ENCODE measurements around the gene SMR3B.

DNA sequence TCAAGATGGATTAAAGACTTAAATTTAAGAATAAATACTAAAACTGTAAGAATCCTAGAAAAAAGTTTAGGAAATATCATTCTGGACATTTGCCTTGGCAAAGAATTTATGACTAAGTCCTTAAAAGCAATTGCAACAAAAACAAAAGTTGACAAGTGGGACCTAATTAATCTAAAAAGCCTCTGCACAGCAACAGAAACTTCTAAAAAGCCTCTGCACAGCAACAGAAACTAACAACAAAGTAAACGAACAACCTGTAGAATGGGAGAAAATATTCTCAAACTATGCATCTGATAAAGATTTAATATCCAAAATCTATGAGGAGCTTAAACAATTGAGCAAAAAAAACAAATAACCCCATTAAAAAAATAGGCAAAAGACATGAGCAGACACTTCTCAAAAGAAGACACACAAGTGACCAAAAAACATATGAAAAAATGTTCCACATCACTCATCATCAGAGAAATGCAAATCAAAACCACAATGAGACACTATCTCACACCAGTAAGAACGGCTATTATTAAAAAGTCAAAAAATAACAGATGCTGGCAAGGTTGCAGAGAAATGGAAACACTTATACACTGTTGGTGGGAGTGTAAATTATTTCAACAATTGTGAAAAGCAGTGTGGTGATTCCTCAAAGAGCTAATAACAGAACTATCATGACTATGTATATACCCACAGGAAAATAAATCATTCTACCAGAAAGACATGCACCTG is 9.3 kb downstream of the SMR3B start:
- TF ChIP-seq, protein P1, sequence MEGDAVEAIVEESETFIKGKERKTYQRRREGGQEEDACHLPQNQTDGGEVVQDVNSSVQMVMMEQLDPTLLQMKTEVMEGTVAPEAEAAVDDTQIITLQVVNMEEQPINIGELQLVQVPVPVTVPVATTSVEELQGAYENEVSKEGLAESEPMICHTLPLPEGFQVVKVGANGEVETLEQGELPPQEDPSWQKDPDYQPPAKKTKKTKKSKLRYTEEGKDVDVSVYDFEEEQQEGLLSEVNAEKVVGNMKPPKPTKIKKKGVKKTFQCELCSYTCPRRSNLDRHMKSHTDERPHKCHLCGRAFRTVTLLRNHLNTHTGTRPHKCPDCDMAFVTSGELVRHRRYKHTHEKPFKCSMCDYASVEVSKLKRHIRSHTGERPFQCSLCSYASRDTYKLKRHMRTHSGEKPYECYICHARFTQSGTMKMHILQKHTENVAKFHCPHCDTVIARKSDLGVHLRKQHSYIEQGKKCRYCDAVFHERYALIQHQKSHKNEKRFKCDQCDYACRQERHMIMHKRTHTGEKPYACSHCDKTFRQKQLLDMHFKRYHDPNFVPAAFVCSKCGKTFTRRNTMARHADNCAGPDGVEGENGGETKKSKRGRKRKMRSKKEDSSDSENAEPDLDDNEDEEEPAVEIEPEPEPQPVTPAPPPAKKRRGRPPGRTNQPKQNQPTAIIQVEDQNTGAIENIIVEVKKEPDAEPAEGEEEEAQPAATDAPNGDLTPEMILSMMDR (IDR thresholded peaks at IDR 0.05) = no peak
- TF ChIP-seq POLR2A (IDR thresholded peaks at IDR 0.05) = no peak
